ENCODE measurements around the gene ELK3.

Gene ELK3

DNA sequence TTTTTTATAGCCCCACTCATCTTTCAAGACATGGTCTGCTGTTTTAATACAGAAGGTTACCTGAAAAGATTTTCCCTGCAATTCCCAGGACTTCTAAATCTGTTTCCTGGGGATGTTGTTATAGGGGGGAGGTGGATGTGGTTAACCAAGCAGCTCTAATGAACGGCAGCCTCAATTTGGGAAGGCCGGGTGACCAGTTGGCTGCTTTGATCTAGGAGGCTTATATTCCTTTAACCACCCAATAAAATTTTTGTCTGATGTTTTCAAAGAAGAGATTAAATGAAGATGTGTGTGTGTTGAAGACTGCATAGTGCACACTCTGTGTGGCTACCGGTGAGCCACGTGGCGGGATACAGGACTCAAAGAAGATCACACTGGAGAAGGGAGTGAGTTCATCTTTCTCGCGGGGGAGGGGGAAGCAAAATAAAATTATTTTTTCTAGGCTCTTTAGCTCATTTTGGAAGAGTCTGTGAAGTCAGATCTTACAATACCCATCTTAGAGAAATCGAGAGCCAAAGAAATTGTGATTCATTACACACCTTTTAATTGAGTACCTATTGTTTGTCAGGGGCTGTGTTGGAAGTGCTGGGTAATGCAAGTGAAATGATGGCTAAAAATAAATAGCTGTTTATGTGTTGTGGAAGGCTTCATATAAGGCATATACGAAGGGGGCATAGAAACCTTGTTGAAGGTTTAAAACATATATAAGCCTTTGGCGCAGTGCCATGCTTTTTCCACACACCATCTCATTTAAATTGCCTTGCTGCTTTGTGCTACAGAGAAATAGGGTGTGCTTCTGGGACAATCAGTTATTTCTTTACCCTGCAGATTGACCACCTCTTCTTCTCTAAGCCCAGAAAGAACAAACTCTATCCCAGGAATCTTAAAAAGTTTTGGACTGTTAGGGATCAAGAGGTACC is 18.5 kb downstream of the ELK3 start:
- no peak for DNase-seq (ENCODE audit: low read depth)

DNA sequence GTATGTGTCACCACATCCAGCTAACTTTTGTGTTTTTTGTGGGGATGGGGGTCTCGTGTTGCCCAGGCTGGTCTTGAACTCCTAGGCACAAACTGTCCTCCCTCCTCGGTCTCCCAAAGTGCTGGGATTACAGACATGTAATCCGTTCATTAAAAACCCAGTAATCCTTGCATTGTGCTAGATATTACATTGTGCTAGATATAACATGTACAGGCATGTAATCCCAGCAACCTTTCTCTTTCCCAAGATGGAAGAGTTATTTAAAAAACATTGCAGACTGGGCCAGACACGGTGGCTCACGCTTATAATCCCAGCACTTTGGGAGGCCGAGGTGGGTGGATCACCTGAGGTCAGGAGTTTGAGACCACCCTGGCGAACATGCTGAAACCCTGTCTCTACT is 19.7 kb downstream of the ELK3 start:
- no peak for DNase-seq (ENCODE audit: low read depth)

DNA sequence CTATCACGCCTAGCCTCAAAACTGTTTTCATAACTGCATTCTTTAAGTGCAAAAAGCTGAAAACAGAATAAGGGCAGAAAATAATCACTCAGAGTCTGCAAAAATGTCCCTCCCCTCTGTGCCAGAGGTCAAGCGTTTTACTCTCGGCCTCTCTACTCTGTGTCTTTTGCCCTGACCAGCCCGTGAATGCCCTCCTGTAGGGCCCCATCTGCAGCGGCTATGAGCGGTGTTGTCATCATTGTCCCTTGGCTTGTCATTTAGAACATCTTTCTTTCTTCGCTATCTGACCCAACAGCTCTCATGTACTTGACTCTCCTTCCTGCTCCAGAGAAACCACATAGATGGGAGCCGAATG is 21.7 kb downstream of the ELK3 start:
- DNase-seq (ENCODE audit: low read depth), result no peak

DNA sequence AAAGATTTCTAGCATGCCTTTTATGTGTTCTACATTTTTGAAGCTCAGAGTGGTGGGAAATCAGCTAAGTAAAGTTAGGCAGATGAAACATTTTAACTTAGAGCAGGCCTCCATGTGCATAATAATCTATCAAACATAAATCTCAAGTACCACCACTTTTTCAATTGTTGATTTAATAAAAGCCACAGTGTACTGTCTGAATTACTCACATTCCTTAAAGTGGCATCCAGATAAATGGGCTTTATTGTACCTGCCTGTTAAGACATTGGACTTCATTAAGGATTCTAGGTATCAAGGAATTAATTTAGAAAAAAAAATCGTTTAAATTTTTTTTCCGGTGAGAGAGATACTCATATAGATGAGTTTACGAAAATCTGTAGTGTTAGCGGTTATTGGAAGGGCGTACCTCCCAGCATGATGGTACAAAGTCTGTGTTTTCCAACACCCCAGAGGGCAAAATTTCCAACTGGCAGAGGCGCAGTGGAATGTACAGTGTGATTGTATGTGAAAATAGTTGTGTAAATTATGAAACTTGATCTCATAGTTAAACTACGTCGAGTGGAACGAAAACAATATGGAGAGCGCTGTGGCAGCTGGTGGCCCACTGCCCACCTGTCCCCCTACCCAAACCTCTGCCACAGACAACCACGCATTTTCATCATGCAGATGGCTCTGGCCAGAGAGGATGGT is 25.0 kb downstream of the ELK3 start:
- no peak for DNase-seq (ENCODE audit: low read depth)

GRCh38 chr12:96219700-96220206 is 25.6 kb downstream of the ELK3 start:
- no peak for DNase-seq (ENCODE audit: low read depth)

DNA sequence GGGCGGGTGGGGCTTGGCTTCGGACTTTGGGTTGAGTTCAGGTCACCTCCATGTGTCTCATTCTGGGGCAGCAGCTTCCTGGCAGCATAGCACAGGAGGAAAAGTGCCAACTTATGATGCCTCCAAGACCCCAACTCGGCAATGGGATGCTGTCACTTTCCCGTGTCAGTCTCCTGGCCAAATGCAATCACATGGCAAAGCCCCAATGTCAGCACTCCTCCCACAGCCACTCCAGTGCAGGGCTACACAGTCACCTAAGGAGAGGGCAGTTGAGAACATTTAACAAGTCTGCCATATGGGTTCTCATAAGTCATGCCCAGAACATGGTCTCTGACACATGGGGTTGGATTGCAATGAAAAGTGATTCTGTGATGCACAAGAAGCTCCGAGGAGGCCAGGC is 26.7 kb downstream of the ELK3 start:
- no peak for DNase-seq (ENCODE audit: low read depth)

DNA sequence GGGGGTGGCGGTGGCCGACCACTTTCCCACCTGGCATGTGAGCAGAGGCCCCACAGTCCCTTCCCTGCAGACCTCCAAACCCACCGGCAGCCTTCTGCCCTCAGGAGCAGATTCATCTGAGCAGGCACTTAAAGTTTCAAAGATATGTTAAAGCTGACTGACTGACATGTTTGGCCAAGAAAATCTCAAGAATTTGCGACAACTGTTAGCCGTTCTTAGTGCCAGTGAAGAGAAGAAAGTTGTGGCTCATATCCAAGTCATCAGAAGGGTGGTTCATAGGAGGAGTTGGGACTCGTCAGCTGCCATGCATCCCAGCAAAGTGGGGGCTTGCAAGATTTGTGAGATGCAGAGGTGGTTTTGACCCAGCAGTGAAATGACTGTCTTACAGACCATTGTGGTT is 27.2 kb downstream of the ELK3 start:
- DNase-seq (ENCODE audit: low read depth), result no peak

DNA sequence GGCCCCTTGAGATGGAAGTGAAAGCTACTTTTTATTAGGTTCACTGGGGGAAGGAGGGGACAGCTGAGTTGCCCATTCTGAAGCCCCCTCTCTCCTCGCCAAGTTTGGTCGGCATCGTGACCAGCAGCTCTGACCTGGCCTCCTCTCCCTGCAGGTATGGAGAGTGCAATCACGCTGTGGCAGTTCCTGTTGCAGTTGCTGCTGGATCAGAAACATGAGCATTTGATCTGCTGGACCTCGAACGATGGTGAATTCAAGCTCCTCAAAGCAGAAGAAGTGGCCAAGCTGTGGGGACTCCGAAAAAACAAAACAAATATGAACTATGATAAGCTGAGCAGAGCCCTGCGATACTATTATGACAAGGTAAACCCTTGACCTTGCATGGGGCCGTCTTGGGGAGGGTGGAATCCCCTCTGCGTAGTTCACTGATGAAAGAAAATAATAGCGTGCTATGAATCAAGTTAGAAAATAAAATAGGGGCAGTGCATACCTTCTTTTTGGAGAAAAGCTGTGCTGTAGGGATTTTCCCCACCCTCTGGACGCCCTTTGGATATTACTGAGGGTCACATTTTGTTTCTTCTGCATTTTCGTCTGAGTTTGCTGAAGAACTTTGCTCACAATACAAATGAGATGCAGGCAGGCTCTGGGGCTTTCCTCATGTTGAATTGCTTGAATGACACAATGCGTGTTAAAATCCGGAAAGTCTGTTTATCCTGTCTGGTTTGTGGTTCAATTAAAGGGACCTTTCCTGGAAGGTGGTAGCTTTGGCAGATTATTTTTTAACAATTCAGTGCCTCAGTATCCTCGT is 29.4 kb downstream of the ELK3 start:
- DNase-seq (ENCODE audit: low read depth), result no peak

DNA sequence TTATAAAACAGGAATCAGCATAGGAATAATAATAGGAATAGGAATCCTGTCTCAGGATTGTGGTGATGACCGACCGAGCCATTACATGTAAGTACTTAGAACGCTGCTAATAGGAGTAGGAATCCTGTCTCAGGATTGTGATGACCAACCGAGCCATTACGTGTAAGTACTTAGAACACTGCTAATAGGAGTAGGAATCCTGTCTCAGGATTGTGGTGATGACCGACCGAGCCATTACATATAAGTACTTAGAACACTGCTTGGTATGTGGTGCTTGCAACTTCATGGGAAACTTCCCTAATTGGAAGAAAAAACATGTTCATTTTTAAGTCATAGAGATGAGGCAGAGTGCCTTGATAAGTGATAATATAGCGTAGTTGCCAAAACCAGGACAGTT is 30.0 kb downstream of the ELK3 start:
- DNase-seq (ENCODE audit: low read depth), result no peak

DNA sequence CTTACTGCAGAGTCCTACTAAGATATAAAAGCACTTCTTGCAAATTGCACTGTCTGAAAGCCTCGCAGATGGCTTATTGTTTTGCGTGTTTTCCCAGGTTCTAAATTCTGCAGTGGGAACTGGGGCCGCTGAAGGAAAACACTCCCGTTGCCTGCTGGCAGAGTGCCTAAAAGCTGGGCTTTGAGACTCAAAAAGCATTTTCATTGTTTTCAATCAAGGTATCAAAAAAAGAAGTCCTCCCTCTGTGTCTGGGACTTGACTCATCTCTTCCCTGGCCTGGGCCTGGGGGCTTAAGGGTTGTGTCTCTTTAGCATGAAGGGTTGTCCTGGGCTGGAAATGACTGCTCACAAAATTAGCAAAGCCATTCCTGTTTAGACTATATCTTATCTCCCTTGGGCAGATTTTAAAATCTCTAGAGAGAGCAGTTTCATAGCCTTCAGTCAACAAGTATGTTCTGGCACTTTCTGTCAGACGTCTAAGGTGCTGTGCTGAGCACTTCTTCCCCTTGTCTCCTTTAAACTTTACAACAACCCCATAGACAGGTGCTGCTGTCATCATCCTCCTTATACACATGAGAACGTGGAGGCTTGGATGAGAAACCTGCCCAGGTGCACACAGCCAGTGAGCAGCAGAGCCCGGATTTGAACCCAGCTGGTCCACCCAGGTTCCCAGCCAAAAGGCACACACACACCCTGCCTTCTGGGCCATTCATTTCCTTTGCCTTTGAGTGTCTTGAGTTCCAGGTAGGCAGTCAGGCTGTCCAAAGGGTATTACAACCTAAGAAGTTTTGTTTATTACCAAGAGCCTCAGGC is 31.1 kb downstream of the ELK3 start:
- no peak for DNase-seq (ENCODE audit: low read depth)

- no peak for DNase-seq (ENCODE audit: low read depth)
Measured at GRCh38 chr12:96225994-96226399, 31.8 kb downstream of the ELK3 start.

DNA sequence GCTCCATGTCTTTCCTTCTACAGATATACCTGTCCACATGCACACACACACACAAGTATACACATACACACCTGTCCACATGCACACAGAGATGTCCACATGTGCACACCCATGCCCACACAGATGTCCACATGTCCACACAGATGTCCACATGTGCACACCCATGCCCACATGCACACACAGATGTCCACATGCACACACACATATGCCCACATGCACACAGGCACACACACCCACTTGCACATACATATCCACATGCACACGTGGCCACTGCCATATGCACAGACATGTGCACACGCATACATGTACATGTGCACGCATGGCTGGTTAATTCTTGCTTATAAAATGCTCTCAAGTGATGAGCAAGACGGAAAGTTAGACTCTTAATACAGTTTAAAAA is 32.2 kb downstream of the ELK3 start:
- DNase-seq (ENCODE audit: low read depth), result no peak

GRCh38 chr12:96226801-96227348 is 32.7 kb downstream of the ELK3 start:
- no peak for DNase-seq (ENCODE audit: low read depth)

GRCh38 chr12:96227365-96228106 is 33.4 kb downstream of the ELK3 start:
- DNase-seq (ENCODE audit: low read depth), result no peak

- no peak for DNase-seq (ENCODE audit: low read depth)
Measured at GRCh38 chr12:96228566-96229248, 34.5 kb downstream of the ELK3 start.

GRCh38 chr12:96230646-96231045 is 36.5 kb downstream of the ELK3 start:
- DNase-seq (ENCODE audit: low read depth), result no peak

- DNase-seq (ENCODE audit: low read depth), result no peak
Measured at GRCh38 chr12:96233168-96233567, 39.0 kb downstream of the ELK3 start.

GRCh38 chr12:96233939-96234461 is 39.8 kb downstream of the ELK3 start:
- no peak for DNase-seq (ENCODE audit: low read depth)

DNA sequence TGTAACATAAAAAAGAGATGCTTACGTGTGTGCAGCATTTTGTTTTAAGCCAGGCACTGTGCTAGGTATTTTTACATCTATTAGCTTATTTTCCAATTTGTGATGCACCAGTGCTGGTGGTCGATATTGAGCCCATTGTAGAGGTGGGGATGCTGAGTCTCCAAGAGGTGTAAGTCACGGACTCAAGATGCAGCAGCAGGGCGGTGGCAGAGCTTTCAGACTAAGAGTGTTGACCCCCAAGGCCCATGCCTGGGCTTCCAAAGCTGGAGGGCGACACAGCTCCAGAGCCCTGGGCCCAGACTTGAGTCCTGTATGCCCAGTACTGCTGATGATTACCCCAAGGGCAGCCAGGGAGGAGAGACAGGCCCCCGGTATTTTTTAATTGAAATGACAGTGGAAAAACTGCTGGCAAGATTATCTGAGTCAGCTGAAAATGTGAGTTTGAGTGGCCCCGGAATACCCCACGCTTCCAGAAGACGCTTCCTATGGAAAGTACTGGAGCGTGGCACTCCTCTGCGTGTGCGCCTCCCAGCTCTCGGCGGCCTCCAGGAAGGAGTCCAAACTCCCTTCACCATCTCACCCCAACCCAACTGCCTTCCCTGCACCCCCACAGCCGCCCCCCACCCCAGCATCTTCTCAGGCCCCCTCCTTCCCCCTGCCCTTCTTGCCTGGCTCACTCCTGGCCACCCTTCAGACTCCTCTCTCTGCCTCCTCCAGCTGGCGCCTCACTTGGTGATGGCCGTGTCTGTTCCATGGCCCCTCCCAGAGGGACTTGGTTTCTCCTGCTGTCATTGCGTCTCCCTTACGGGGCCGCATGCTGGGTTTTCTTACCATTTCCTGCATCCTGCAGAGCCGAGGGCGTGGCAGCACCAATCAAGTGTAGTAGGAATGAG is 40.7 kb downstream of the ELK3 start:
- DNase-seq (ENCODE audit: low read depth), result no peak
